ENCODE data around the gene AOX1.

Gene AOX1

GRCh38 chr2:200713003-200713703 is 127.3 kb downstream of the AOX1 start (continued):
- TF ChIP-seq ZNF16 (tag by site-specific recombination; IDR thresholded peaks at IDR 0.05; ENCODE audit: low read depth) = no peak
- TF ChIP-seq ZNF2 (tag by site-specific recombination; IDR thresholded peaks at IDR 0.05) = peak; percentile 54; the same call in 1 of the 2 replicates
- TF ChIP-seq ZNF514 (tag by site-specific recombination; IDR thresholded peaks at IDR 0.05) = no peak
- TF ChIP-seq ZNF341 (tag by site-specific recombination; IDR thresholded peaks at IDR 0.05; ENCODE audit: low read depth) = no peak
- peak; percentile 90 for TF ChIP-seq ZFP69B (tag by site-specific recombination; IDR thresholded peaks at IDR 0.05)
- TF ChIP-seq, protein P1, sequence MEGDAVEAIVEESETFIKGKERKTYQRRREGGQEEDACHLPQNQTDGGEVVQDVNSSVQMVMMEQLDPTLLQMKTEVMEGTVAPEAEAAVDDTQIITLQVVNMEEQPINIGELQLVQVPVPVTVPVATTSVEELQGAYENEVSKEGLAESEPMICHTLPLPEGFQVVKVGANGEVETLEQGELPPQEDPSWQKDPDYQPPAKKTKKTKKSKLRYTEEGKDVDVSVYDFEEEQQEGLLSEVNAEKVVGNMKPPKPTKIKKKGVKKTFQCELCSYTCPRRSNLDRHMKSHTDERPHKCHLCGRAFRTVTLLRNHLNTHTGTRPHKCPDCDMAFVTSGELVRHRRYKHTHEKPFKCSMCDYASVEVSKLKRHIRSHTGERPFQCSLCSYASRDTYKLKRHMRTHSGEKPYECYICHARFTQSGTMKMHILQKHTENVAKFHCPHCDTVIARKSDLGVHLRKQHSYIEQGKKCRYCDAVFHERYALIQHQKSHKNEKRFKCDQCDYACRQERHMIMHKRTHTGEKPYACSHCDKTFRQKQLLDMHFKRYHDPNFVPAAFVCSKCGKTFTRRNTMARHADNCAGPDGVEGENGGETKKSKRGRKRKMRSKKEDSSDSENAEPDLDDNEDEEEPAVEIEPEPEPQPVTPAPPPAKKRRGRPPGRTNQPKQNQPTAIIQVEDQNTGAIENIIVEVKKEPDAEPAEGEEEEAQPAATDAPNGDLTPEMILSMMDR (tag by site-specific recombination; IDR thresholded peaks at IDR 0.05) = peak; percentile 76
- TF ChIP-seq, protein P2, sequence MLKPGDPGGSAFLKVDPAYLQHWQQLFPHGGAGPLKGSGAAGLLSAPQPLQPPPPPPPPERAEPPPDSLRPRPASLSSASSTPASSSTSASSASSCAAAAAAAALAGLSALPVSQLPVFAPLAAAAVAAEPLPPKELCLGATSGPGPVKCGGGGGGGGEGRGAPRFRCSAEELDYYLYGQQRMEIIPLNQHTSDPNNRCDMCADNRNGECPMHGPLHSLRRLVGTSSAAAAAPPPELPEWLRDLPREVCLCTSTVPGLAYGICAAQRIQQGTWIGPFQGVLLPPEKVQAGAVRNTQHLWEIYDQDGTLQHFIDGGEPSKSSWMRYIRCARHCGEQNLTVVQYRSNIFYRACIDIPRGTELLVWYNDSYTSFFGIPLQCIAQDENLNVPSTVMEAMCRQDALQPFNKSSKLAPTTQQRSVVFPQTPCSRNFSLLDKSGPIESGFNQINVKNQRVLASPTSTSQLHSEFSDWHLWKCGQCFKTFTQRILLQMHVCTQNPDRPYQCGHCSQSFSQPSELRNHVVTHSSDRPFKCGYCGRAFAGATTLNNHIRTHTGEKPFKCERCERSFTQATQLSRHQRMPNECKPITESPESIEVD (tag by site-specific recombination; IDR thresholded peaks at IDR 0.05) = peak; percentile 92
- TF ChIP-seq, protein P3, sequence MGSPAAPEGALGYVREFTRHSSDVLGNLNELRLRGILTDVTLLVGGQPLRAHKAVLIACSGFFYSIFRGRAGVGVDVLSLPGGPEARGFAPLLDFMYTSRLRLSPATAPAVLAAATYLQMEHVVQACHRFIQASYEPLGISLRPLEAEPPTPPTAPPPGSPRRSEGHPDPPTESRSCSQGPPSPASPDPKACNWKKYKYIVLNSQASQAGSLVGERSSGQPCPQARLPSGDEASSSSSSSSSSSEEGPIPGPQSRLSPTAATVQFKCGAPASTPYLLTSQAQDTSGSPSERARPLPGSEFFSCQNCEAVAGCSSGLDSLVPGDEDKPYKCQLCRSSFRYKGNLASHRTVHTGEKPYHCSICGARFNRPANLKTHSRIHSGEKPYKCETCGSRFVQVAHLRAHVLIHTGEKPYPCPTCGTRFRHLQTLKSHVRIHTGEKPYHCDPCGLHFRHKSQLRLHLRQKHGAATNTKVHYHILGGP (tag by site-specific recombination; IDR thresholded peaks at IDR 0.05) = no peak
- TF ChIP-seq ZNF266 (tag by site-specific recombination; IDR thresholded peaks at IDR 0.05; ENCODE audit: low read depth) = no peak
- no peak for TF ChIP-seq ZNF785 (tag by site-specific recombination; IDR thresholded peaks at IDR 0.05)
- TF ChIP-seq, protein P4, sequence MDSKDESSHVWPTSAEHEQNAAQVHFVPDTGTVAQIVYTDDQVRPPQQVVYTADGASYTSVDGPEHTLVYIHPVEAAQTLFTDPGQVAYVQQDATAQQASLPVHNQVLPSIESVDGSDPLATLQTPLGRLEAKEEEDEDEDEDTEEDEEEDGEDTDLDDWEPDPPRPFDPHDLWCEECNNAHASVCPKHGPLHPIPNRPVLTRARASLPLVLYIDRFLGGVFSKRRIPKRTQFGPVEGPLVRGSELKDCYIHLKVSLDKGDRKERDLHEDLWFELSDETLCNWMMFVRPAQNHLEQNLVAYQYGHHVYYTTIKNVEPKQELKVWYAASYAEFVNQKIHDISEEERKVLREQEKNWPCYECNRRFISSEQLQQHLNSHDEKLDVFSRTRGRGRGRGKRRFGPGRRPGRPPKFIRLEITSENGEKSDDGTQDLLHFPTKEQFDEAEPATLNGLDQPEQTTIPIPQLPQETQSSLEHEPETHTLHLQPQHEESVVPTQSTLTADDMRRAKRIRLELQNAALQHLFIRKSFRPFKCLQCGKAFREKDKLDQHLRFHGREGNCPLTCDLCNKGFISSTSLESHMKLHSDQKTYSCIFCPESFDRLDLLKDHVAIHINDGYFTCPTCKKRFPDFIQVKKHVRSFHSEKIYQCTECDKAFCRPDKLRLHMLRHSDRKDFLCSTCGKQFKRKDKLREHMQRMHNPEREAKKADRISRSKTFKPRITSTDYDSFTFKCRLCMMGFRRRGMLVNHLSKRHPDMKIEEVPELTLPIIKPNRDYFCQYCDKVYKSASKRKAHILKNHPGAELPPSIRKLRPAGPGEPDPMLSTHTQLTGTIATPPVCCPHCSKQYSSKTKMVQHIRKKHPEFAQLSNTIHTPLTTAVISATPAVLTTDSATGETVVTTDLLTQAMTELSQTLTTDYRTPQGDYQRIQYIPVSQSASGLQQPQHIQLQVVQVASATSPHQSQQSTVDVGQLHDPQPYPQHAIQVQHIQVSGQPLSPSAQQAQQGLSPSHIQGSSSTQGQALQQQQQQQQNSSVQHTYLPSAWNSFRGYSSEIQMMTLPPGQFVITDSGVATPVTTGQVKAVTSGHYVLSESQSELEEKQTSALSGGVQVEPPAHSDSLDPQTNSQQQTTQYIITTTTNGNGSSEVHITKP (tag by site-specific recombination; IDR thresholded peaks at IDR 0.05) = peak; percentile 15; the same call in 1 of the 2 replicates
- no peak for TF ChIP-seq YY2 (tag by site-specific recombination; IDR thresholded peaks at IDR 0.05)
- no peak for TF ChIP-seq TSHZ1 (tag by site-specific recombination; IDR thresholded peaks at IDR 0.05; ENCODE audit: borderline replicate concordance)
- no peak for TF ChIP-seq ZNF624 (tag by site-specific recombination; IDR thresholded peaks at IDR 0.05)
- peak; percentile 68 for TF ChIP-seq SP7 (tag by site-specific recombination; IDR thresholded peaks at IDR 0.05)
- peak; percentile 45; the same call in 1 of the 2 replicates for TF ChIP-seq ZNF394 (tag by site-specific recombination; IDR thresholded peaks at IDR 0.05; ENCODE audit: borderline replicate concordance)
- no peak for TF ChIP-seq ZNF747 (tag by site-specific recombination; IDR thresholded peaks at IDR 0.05)
- no peak for TF ChIP-seq ZBTB48 (tag by site-specific recombination; IDR thresholded peaks at IDR 0.05)
- TF ChIP-seq HOXD13 (CRISPR knock-in tag; IDR thresholded peaks at IDR 0.05; ENCODE audit: borderline replicate concordance) = no peak
- no peak for TF ChIP-seq ZNF501 (tag by site-specific recombination; IDR thresholded peaks at IDR 0.05)
- peak; percentile 99 for TF ChIP-seq ZNF629 (tag by site-specific recombination; IDR thresholded peaks at IDR 0.05)
- peak; percentile 67 for TF ChIP-seq SP2 (tag by site-specific recombination; IDR thresholded peaks at IDR 0.05)
- 0 out of 2 replicates have a peak, but pooled peaks have one; percentile 39 for TF ChIP-seq ZSCAN30 (tag by site-specific recombination; IDR thresholded peaks at IDR 0.05)
- TF ChIP-seq ZNF311 (tag by site-specific recombination; IDR thresholded peaks at IDR 0.05; ENCODE audit: borderline replicate concordance) = no peak
- no peak for TF ChIP-seq ZNF112 (tag by site-specific recombination; IDR thresholded peaks at IDR 0.05)
- TF ChIP-seq ZNF350 (tag by site-specific recombination; IDR thresholded peaks at IDR 0.05) = no peak
- peak; percentile 39; the same call in 1 of the 2 replicates for TF ChIP-seq SP3 (tag by site-specific recombination; IDR thresholded peaks at IDR 0.05)
